Measurements from ENCODE around the gene TUT1.
A peak's percentile ranks its signal among the peaks of the same experiment; 100 is the strongest.
"Not testable (repeated sequence)": the region's sequence is repeated elsewhere in the genome, so short reads cannot be mapped to it uniquely, and the experiment has no call there.

The TUT1 gene

DNA sequence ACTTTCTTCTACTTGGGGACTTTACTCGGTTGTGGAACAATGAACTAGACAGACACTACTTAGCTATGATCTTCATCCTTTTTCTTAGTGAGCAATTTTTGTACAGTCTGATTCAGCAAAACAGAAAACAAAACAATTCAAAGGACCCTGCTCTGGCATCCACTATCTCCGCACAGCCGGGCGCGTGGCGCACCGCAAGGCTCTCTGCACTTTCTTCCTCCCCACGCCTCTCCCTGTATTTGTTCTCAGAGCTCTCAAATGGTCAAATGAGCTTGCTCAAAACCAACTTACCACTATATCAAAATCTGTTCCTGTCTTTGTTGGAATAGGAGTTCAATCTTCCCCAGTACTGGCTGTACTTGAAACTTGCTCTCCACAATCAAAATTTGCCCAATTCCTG lies 25.1 kb downstream of the TUT1 start:
- H3K4me3 ChIP-seq (ENCODE audit: low read depth, low read length) = no peak overlapping the region
- TF ChIP-seq, protein P1, sequence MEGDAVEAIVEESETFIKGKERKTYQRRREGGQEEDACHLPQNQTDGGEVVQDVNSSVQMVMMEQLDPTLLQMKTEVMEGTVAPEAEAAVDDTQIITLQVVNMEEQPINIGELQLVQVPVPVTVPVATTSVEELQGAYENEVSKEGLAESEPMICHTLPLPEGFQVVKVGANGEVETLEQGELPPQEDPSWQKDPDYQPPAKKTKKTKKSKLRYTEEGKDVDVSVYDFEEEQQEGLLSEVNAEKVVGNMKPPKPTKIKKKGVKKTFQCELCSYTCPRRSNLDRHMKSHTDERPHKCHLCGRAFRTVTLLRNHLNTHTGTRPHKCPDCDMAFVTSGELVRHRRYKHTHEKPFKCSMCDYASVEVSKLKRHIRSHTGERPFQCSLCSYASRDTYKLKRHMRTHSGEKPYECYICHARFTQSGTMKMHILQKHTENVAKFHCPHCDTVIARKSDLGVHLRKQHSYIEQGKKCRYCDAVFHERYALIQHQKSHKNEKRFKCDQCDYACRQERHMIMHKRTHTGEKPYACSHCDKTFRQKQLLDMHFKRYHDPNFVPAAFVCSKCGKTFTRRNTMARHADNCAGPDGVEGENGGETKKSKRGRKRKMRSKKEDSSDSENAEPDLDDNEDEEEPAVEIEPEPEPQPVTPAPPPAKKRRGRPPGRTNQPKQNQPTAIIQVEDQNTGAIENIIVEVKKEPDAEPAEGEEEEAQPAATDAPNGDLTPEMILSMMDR (IDR thresholded peaks at IDR 0.05; ENCODE audit: low read depth, low read length) = no peak

DNA sequence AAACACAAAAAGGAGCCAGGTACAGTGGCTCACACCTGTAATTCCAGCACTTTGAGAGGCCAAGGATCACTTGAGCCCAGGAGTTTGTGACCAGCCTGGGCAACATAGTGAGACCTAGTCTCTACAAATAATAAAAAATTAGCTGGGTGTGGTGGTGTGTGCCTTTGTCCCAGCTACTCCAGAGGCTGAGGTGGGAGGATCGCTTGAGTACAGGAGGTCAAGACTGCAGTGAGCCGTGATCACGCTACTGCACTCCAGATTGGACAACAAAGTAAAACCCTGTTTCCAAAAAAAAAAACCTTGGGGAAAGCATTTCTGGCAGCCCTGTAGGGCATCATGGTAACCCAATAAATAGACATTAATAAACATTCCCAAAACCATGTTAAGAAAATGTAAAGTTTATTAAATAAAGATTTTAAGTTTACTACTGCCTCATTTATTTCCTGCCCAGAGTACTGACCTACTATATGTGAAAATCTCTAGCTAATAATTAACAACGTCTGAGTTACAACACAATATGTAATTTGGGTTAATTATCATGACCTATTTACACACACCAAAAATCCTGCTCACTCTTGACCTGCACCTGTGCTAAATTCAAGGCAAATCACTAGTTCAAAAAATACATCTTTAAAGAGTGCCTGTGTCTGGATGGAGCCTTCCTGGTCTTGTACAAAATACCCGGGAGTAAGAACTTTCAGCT lies 26.1 kb downstream of the TUT1 start:
- TF ChIP-seq, protein P1 (IDR thresholded peaks at IDR 0.05; ENCODE audit: low read depth, low read length) = no peak
- no peak overlapping the region for H3K4me3 ChIP-seq (ENCODE audit: low read depth, low read length)

DNA sequence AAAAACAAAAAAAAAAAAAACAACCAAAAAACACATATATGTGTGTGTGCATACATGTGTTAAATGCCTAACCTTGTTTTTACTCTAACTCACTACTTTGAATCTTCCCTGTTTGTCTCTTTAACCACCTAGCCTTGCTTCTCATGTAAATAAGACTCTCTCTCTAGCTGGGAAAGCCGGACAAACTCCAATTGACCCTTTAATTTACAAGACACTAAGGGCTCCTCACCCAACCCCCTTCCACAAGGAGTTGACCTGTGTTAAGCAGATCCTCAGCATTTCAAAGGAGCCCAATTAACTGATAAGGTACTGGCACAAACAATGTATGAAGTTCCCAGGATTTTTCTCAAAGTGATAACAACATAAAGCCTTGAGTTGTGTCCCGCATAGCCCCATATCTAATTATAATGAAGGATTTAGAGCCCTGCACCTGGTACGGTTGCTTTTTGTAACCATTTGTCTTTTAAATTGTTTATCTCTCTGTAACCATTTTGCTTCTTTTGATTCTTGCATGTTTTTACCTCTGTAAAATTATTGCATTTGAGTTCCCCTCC lies 29.6 kb downstream of the TUT1 start:
- H3K4me3 ChIP-seq (ENCODE audit: low read depth, low read length) = not testable (repeated sequence)

DNA sequence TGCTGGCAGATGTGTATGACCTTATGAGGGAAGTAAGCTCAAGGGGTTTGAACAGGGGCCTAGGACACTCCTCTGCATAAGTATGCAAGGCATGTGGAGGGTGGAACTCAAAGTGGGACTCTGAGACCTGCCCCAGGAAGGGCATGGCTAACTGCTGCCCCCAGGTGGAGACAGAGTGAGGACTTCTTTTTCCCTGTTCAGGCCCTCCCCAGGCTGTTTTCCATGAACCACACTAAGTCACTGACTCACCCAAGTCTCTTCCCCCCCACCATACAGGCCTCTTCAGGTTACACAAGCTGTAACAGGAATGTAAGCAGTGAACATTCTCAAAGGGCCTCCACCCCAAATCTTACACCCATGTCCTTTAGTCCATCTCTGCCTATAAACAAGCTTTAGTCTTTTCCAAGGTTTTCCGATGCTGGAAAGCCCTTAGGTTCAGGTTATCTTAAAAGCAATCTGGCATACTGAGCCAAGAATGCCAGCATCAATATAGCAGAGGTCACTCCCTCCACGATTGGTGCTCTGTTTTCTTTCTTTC lies 30.7 kb downstream of the TUT1 start:
- TF ChIP-seq, protein P1 (IDR thresholded peaks at IDR 0.05; ENCODE audit: low read depth, low read length) = peak; percentile 81
- H3K4me3 ChIP-seq (ENCODE audit: low read depth, low read length) = no peak overlapping the region

DNA sequence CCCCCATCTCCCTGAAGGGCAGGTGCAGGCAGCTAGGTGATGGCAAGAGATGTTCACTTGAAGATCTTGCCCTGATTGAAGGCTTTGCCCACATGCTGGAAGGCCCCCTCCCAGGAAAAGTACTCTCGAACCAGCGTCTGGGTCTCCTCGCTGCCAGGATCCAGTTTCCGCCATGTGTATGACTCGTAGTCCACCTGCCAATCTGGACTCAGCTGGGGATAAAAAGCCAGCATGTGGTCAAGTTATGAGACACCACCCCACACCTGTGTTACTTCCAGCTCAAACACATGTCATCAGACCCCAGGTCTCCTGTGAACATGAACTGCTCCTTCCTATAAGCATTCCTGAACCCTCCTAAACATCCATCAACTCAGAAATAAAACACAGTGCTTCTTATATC lies 31.7 kb downstream of the TUT1 start:
- not testable (repeated sequence) for H3K4me3 ChIP-seq (ENCODE audit: low read depth, low read length)

DNA sequence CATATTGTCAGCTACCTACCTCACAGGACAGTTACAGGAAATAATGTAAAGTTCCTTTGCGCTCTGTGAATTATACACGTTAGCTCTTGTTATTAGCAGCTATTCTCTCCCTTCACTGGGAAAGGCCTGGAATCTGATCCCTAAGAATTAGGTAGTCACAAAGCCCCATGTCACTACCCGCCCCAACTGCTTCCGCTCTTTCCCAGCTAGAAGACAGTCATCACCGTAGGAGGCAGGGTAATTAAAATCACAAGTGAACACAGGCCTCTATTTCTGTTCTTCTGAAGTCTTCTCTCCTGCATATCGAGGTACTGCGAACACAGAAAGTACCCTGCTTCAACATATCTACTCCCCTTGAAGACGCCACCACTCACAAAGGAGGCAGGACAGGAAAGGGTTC lies 32.1 kb downstream of the TUT1 start:
- H3K4me3 ChIP-seq (ENCODE audit: low read depth, low read length) = no peak overlapping the region
- TF ChIP-seq, protein P1 (IDR thresholded peaks at IDR 0.05; ENCODE audit: low read depth, low read length) = no peak

DNA sequence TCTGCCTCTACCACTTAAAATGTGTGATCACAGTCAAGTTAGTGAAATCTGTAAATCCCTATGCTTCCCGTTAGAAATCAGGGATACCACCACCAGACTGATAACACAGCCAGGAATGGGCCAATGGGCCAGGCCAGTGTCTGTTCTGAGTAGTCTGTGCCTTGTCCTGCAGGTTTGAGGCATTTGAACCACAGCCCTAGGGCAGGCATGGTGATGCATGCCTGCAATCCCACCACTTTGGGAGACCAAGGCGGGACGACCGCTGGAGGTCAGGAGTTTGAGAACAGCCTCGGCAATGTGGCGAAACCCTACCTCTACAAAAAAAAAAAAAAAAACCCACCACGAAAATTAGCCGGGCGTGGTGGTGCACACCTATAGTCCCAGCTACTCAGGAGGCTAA lies 32.7 kb downstream of the TUT1 start:
- TF ChIP-seq, protein P1 (IDR thresholded peaks at IDR 0.05; ENCODE audit: low read depth, low read length) = no peak
- no peak overlapping the region for H3K4me3 ChIP-seq (ENCODE audit: low read depth, low read length)

DNA sequence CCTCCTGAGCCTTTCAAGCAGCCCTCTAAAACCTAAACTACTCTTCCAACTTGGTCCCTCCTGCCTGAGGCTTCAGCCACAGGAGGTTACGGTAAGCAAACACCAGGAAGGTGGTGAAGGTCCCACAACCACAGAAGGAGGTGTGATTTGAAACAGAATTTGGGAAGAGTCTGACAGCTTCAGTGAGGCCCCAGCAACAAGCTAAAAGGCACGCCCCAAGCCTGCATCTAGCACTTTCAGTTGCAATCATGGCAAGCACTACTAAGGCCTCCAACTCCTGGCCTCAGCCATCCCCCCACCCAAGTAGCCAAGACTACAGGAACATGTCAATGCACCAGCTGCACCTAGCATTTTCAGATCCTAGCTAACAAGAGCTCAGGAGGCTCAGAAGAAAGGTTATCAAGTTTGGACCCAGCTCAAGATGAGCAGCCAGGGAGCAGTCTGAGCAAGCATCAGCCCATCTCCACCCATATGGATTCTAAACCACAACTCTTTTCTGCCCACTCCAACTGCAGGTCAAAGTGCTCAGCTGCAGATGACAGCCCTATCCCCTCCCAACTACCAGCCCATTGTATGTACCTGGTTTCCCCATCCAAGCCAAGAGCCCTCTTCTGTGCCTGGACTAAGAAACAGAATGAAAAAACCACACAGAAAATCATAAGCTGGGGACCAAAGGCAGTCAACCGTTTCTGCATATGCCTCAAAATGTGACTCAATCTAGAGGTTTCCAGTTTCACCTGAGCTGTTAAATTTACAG lies 34.3 kb downstream of the TUT1 start:
- TF ChIP-seq, protein P1 (IDR thresholded peaks at IDR 0.05; ENCODE audit: low read depth, low read length) = no peak
- H3K4me3 ChIP-seq (ENCODE audit: low read depth, low read length) = no peak overlapping the region
